Measurements from ENCODE around the gene ABI1. TPM values are rescaled to one million over a fixed set of nuclear protein-coding genes. Genes with fewer than 3 reads are reported as not detected.
A peak's percentile ranks its signal among the peaks of the same experiment; 100 is the strongest.

The ABI1 gene
- total and polyA plus RNA-seq, 2 of the 13 experiments (the other 11 are each of a cell fraction or from before 2014, with no cell fraction given), result 20.9 to 22.9 TPM

GRCh38 chr10:26860443-26861204 is at the start of gene ABI1 (continued):
- TF ChIP-seq NFIB (CRISPR knock-in tag; IDR thresholded peaks at IDR 0.05; ENCODE audit: borderline replicate concordance) (no peak), EP300 (IDR thresholded peaks at IDR 0.05; ENCODE audit: low read depth in 2 of 2, low read length in 2 of 2) (0 out of 4 replicates have a peak, but pooled peaks of 1 of the 2 experiments have one; percentile 33), EP300 (CRISPR knock-in tag; IDR thresholded peaks at IDR 0.05; ENCODE audit: borderline replicate concordance) (no peak), SP1 (IDR thresholded peaks at IDR 0.05) (no peak), SP1 (CRISPR knock-in tag; IDR thresholded peaks at IDR 0.05) (no peak), NCOA1 (CRISPR knock-in tag; IDR thresholded peaks at IDR 0.05) (no peak), NFE2L2 (IDR thresholded peaks at IDR 0.05; ENCODE audit: low read length) (no peak), HNRNPK (IDR thresholded peaks at IDR 0.05; ENCODE audit: low read depth, low read length, poor library complexity, severe bottlenecking) (peak; percentile 44), ELF4 (CRISPR knock-in tag; IDR thresholded peaks at IDR 0.05; ENCODE audit: borderline replicate concordance) (0 out of 2 replicates have a peak, but pooled peaks have one; percentile 13), ZNF839 (CRISPR knock-in tag; IDR thresholded peaks at IDR 0.05; ENCODE audit: borderline replicate concordance) (no peak), ATF5 (CRISPR knock-in tag; IDR thresholded peaks at IDR 0.05; ENCODE audit: low read depth) (no peak), KDM1A (CRISPR knock-in tag; IDR thresholded peaks at IDR 0.05) (no peak), MED8 (CRISPR knock-in tag; IDR thresholded peaks at IDR 0.05; ENCODE audit: insufficient replicate concordance) (peak; percentile 24), ARID3A (IDR thresholded peaks at IDR 0.05; ENCODE audit: low read depth, low read length) (no peak), TERF1 (CRISPR knock-in tag; IDR thresholded peaks at IDR 0.05) (no peak), IKZF1 (IDR thresholded peaks at IDR 0.05) (no peak), GRHL1 (CRISPR knock-in tag; conservative IDR thresholded peaks at IDR 0.05) (no peak), CHD4 (IDR thresholded peaks at IDR 0.05; ENCODE audit: borderline replicate concordance, low read length) (no peak), ZNF609 (CRISPR knock-in tag; IDR thresholded peaks at IDR 0.05; ENCODE audit: borderline replicate concordance) (peak; percentile 20; the same call in 1 of the 2 replicates)
